HepG2 (cell line): Measurements from ENCODE around the gene OAF. TPM values are rescaled to one million over a fixed set of nuclear protein-coding genes. Genes with fewer than 3 reads are reported as not detected.

Source experiments
- CBX2 ChIP-seq, 2 experiments: fragments of 200-600 bp in 1 of 2; sonication (generic); formaldehyde crosslinking in 1 of 2; IDR thresholded peaks; 2 replicates each; pipeline versions ENCODE4 v1.7.0 to v1.8.1; 2018 to 2022; ENCODE audit warnings: low read depth in 2 of 2, low read length in 1 of 2, mild to moderate bottlenecking in 1 of 2, missing genetic modification reagents in 1 of 2
- CENPBD1 ChIP-seq: sonication (generic); formaldehyde crosslinking; IDR thresholded peaks from 2 replicates; pipeline ENCODE4 v1.8.0; 2022; ENCODE audit warnings: missing genetic modification reagents, low read depth, mild to moderate bottlenecking, borderline replicate concordance
- GFI1 ChIP-seq: sonication (generic); formaldehyde crosslinking; IDR thresholded peaks from 2 replicates; pipeline ENCODE4 v1.5.0; 2020; ENCODE audit warnings: missing genetic modification reagents, mild to moderate bottlenecking, borderline replicate concordance
- GTF3A ChIP-seq: sonication (generic); formaldehyde crosslinking; conservative IDR thresholded peaks from 2 replicates; pipeline ENCODE4 v1.4.0; 2020; ENCODE audit warnings: mild to moderate bottlenecking, missing genetic modification reagents
- HHEX ChIP-seq: IDR thresholded peaks from 2 replicates; pipeline ENCODE4 v1.6.1; 2016; ENCODE audit warnings: control low read depth
- HNRNPH1 ChIP-seq: fragments of 200-400 bp; formaldehyde crosslinking; optimal IDR thresholded peaks from 2 replicates; pipeline ENCODE3; 2017; ENCODE audit warnings: mild to moderate bottlenecking, low read depth, low read length
- MTF2 ChIP-seq: sonication (generic); formaldehyde crosslinking; IDR thresholded peaks from 2 replicates; pipeline ENCODE4 v1.5.0; 2020; ENCODE audit warnings: missing genetic modification reagents, borderline replicate concordance
- PHF20 ChIP-seq: sonication (generic); formaldehyde crosslinking; IDR thresholded peaks from 2 replicates; pipeline ENCODE4 v1.5.0; 2020; ENCODE audit warnings: mild to moderate bottlenecking, missing genetic modification reagents
- PHF21A ChIP-seq: sonication (generic); formaldehyde crosslinking; IDR thresholded peaks from 2 replicates; pipeline ENCODE4 v1.5.0; 2020; ENCODE audit warnings: mild to moderate bottlenecking, missing genetic modification reagents
- PREB ChIP-seq: sonication (generic); formaldehyde crosslinking; IDR thresholded peaks from 2 replicates; pipeline ENCODE4 v1.4.0; 2020; ENCODE audit warnings: missing genetic modification reagents
- RORA ChIP-seq: sonication (generic); formaldehyde crosslinking; IDR thresholded peaks from 2 replicates; pipeline ENCODE4 v1.5.0; 2020; ENCODE audit warnings: mild to moderate bottlenecking, missing genetic modification reagents, moderate library complexity
- SAFB2 ChIP-seq: sonication (generic); formaldehyde crosslinking; IDR thresholded peaks from 2 replicates; pipeline ENCODE4 v1.5.1; 2020; ENCODE audit warnings: missing genetic modification reagents, low read depth, mild to moderate bottlenecking, borderline replicate concordance
- SOX5 ChIP-seq: IDR thresholded peaks from 2 replicates; pipeline ENCODE4 v1.6.1; 2016; ENCODE audit warnings: borderline replicate concordance
- ZBTB1 ChIP-seq: sonication (generic); formaldehyde crosslinking; IDR thresholded peaks from 2 replicates; pipeline ENCODE4 v1.4.0; 2020; ENCODE audit warnings: missing genetic modification reagents, borderline replicate concordance
- ZBTB10 ChIP-seq: sonication (generic); formaldehyde crosslinking; IDR thresholded peaks from 2 replicates; pipeline ENCODE4 v1.4.0; 2020; ENCODE audit warnings: missing genetic modification reagents, borderline replicate concordance
- ZFP90 ChIP-seq: sonication (generic); formaldehyde crosslinking; IDR thresholded peaks from 2 replicates; pipeline ENCODE4 v1.8.0; 2022; ENCODE audit warnings: missing genetic modification reagents, mild to moderate bottlenecking, inconsistent platforms, borderline replicate concordance
- ZMAT5 ChIP-seq: sonication (generic); formaldehyde crosslinking; IDR thresholded peaks from 2 replicates; pipeline ENCODE4 v1.5.0; 2020; ENCODE audit warnings: mild to moderate bottlenecking, low read depth, missing genetic modification reagents, borderline replicate concordance
- ZNF160 ChIP-seq: sonication (generic); formaldehyde crosslinking; IDR thresholded peaks from 2 replicates; pipeline ENCODE4 v1.8.0; 2022; ENCODE audit warnings: mild to moderate bottlenecking, inconsistent platforms, missing genetic modification reagents
- ZNF253 ChIP-seq: sonication (generic); formaldehyde crosslinking; IDR thresholded peaks from 2 replicates; pipeline ENCODE4 v1.8.0; 2022; ENCODE audit warnings: mild to moderate bottlenecking, missing genetic modification reagents, borderline replicate concordance
- ZNF530 ChIP-seq: sonication (generic); formaldehyde crosslinking; IDR thresholded peaks from 2 replicates; pipeline ENCODE4 v1.5.0; 2020; ENCODE audit warnings: low read depth, mild to moderate bottlenecking, missing genetic modification reagents
- ZNF615 ChIP-seq: sonication (generic); formaldehyde crosslinking; IDR thresholded peaks from 2 replicates; pipeline ENCODE4 v1.5.0; 2020; ENCODE audit warnings: mild to moderate bottlenecking, missing genetic modification reagents, borderline replicate concordance
- ZNF720 ChIP-seq: sonication (generic); formaldehyde crosslinking; IDR thresholded peaks from 2 replicates; pipeline ENCODE4 v1.4.0; 2020; ENCODE audit warnings: missing genetic modification reagents
- ZNF816 ChIP-seq: sonication (generic); formaldehyde crosslinking; IDR thresholded peaks from 2 replicates; pipeline ENCODE4 v1.8.0; 2022; ENCODE audit warnings: missing genetic modification reagents, mild to moderate bottlenecking, borderline replicate concordance
- ZSCAN20 ChIP-seq: sonication (generic); formaldehyde crosslinking; IDR thresholded peaks from 2 replicates; pipeline ENCODE4 v1.4.0; 2020; ENCODE audit warnings: missing genetic modification reagents, mild to moderate bottlenecking, borderline replicate concordance
- polyA plus RNA-seq, 8 experiments: library from polyadenylated mRNA; depleted of rRNA in 3 of 8; stranded (reverse) in 7 of 8; unstranded in 1 of 8; fragments of >200 nt; fragmentation: Illumina TruSeq in 4 of 8; extraction: Trizol in 4 of 8; gene quantifications; 2 replicates each; pipeline versions ENCODE4 v1.2.1 to v1.2.3, GENCODE V29; 2011 to 2016; ENCODE audit warnings: low read depth in 4 of 8, missing spikeins in 1 of 8, mixed read lengths in 1 of 8; ENCODE audit not compliant: insufficient read depth in 1 of 8
- total RNA-seq, 5 experiments: library from RNA; depleted of rRNA; stranded (reverse); fragments of >200 nt; fragmentation: Illumina TruSeq; extraction: Trizol; gene quantifications; 2 replicates each; pipeline ENCODE4 v1.2.3, GENCODE V29; 2016; ENCODE audit warnings: low read depth in 1 of 5

Gene OAF
- total and polyA plus RNA-seq, 2 of the 13 experiments (the other 11 are each of a cell fraction or from before 2014, with no cell fraction given) = 63.7 to 94.6 TPM

GRCh38 chr11:120168960-120169681, 41.7 kb upstream of the OAF start (continued):
- TF ChIP-seq ZMAT5 (no peak), ZNF615 (CRISPR knock-in tag) (no peak), ZNF720 (CRISPR knock-in tag) (no peak), SAFB2 (CRISPR knock-in tag) (no peak; the same call in 1 of the 2 replicates), ZFP90 (no peak), ZNF253 (CRISPR knock-in tag) (no peak), GFI1 (CRISPR knock-in tag) (peak; percentile 48; the same call in 1 of the 2 replicates), ZBTB10 (CRISPR knock-in tag) (no peak), GTF3A (no peak), ZSCAN20 (peak; percentile 26; the same call in 1 of the 2 replicates), HHEX (CRISPR knock-in tag) (no peak), ZNF530 (CRISPR knock-in tag) (no peak), RORA (no peak), CBX2 (IDR thresholded peaks at IDR 0.05; ENCODE audit: low read depth, low read length) (no peak), CBX2 (CRISPR knock-in tag; IDR thresholded peaks at IDR 0.05; ENCODE audit: low read depth) (no peak), ZNF816 (no peak), CENPBD1 (CRISPR knock-in tag) (no peak), PHF21A (CRISPR knock-in tag) (no peak), PREB (CRISPR knock-in tag) (no peak), HNRNPH1 (no peak), ZNF160 (no peak), MTF2 (peak; percentile 20; the same call in 1 of the 2 replicates), PHF20 (no peak), ZBTB1 (CRISPR knock-in tag) (no peak), SOX5 (no peak)
